Left ventricle myocardium inferior (tissue), 1 donor: ENCODE data around the gene IGSF21. TPM values are rescaled to one million over a fixed set of nuclear protein-coding genes. Genes with fewer than 3 reads are reported as not detected.

Experiments
- DNase-seq: peaks from one replicate; pipeline ENCODE4 v3.0.0-alpha.2; 2020
- H3K27ac ChIP-seq: fragments of 200-600 bp; replicated peaks from 2 replicates; pipeline ENCODE4 v1.8.0; 2021
- H3K27me3 ChIP-seq: fragments of 200-600 bp; 2 replicates; pipeline ENCODE4 v1.8.0; 2021; ENCODE audit warnings: low read depth
- H3K36me3 ChIP-seq: fragments of 200-600 bp; 2 replicates; pipeline ENCODE4 v1.8.0; 2021
- H3K4me1 ChIP-seq: fragments of 200-600 bp; 2 replicates; pipeline ENCODE4 v1.8.0; 2021
- H3K4me3 ChIP-seq: fragments of 200-600 bp; 2 replicates; pipeline ENCODE4 v1.8.0; 2021; ENCODE audit warnings: mild to moderate bottlenecking, moderate library complexity
- H3K9me3 ChIP-seq: fragments of 200-600 bp; replicated peaks from 2 replicates; pipeline ENCODE4 v1.8.0; 2021
- CTCF ChIP-seq: fragments of 200-600 bp; IDR thresholded peaks from 2 replicates; pipeline ENCODE4 v1.8.0; 2021; ENCODE audit warnings: antibody characterized with exemption, mild to moderate bottlenecking, borderline replicate concordance
- intact Hi-C: fragments of 100-400 bp; cut with micrococcal nuclease; formaldehyde crosslinking; loops from one replicate; pipeline ENCODE4 v1.11.0; 2022
- total RNA-seq: library from RNA; stranded (reverse); fragmentation: NEBNext Ultra II Directional; extraction: Animal tissue kit (Norgen Biotek cat#: 25700); gene quantifications from one replicate; pipeline ENCODE4 v1.2.1, GENCODE V29; 2021
- donor health status: DM: no; HTN: yes; CAD: no; lungs with severe emphysema.

The IGSF21 gene
- total RNA-seq, 1 donor from 2014 or later: 0.47 TPM

- Histone ChIP-seq H3K27me3 (peaks cover 94% of the 10 kb centered on the region), H3K4me1 (no peaks in the 10 kb centered on the region), H3K9me3 (no peaks in the 10 kb centered on the region), H3K27ac (no peak overlapping the region), H3K36me3 (no peaks in the 10 kb centered on the region), H3K4me3 (no peak overlapping the region)
- DNase-seq: no peak
- intact Hi-C loops: no loop called here
- TF ChIP-seq CTCF: no peak
Measured at GRCh38 chr1:18283601-18284385, 176.2 kb downstream of the IGSF21 start.

- TF ChIP-seq CTCF: no peak
- intact Hi-C loops: no loop called here
- Histone ChIP-seq H3K4me3 (no peak overlapping the region), H3K27me3 (peaks cover 95% of the 10 kb centered on the region), H3K36me3 (no peaks in the 10 kb centered on the region), H3K27ac (no peak overlapping the region), H3K4me1 (no peaks in the 10 kb centered on the region), H3K9me3 (no peaks in the 10 kb centered on the region)
- DNase-seq: no peak
Measured at GRCh38 chr1:18284805-18285537, 177.4 kb downstream of the IGSF21 start.

- H3K27ac ChIP-seq: no peak overlapping the region
- intact Hi-C loops: no loop called here
- H3K9me3 ChIP-seq: no peaks in the 10 kb centered on the region
- H3K4me3 ChIP-seq: no peak overlapping the region
- no peaks in the 10 kb centered on the region for H3K4me1 ChIP-seq
- no peak for DNase-seq
- no peaks in the 10 kb centered on the region for H3K36me3 ChIP-seq
- no peak for TF ChIP-seq CTCF
- peaks cover 95% of the 10 kb centered on the region for H3K27me3 ChIP-seq
Measured at GRCh38 chr1:18285538-18285924, 177.9 kb downstream of the IGSF21 start.

- no peak for TF ChIP-seq CTCF
- Histone ChIP-seq H3K27me3 (peaks cover 98% of the 10 kb centered on the region), H3K36me3 (no peaks in the 10 kb centered on the region), H3K4me1 (no peaks in the 10 kb centered on the region), H3K4me3 (no peak overlapping the region), H3K9me3 (no peaks in the 10 kb centered on the region), H3K27ac (no peak overlapping the region)
- intact Hi-C loops: no loop called here
- DNase-seq: no peak
Measured at GRCh38 chr1:18288722-18289121, 181.1 kb downstream of the IGSF21 start.

GRCh38 chr1:18289597-18289996 lies 182.0 kb downstream of the IGSF21 start:
- H3K27me3 ChIP-seq: peaks cover 98% of the 10 kb centered on the region
- DNase-seq: no peak
- no peaks in the 10 kb centered on the region for H3K36me3 ChIP-seq
- H3K4me3 ChIP-seq: no peak overlapping the region
- H3K9me3 ChIP-seq: no peaks in the 10 kb centered on the region
- intact Hi-C loops: no loop called here
- no peak for TF ChIP-seq CTCF
- H3K4me1 ChIP-seq: no peaks in the 10 kb centered on the region
- no peak overlapping the region for H3K27ac ChIP-seq
